Endothelial cell of umbilical vein (primary cell): ENCODE data around the gene SIPA1L3. TPM values are rescaled to one million over a fixed set of nuclear protein-coding genes. Genes with fewer than 3 reads are reported as not detected.

ENCODE experiments used
- BruUV-seq: library from RNA; stranded (reverse); fragments of 400-500 nt; replicated peaks from 2 replicates; lab custom pipeline; 2021; lab: Mats Ljungman, UMichigan
- CTCF ChIA-PET: fragments of 300-600, 350-600 bp; sonication (Branson Sonifier 250); formaldehyde crosslinking; loops from one replicate; lab custom pipeline; 2021; ENCODE audit warnings: antibody characterized with exemption, inconsistent platforms; lab: Charles Lee
- POLR2A ChIA-PET: fragments of 300-600, 350-600 bp; sonication (Branson Sonifier 250); formaldehyde crosslinking; loops from one replicate; lab custom pipeline; 2021; ENCODE audit warnings: antibody characterized with exemption, inconsistent platforms; lab: Charles Lee
- DNase-seq: peaks from one replicate; pipeline ENCODE4 v3.0.0-alpha.2; 2011; ENCODE audit warnings: low read depth, low spot score
- FAIRE-seq: peaks from 2 replicates; lab custom pipeline; 2011; peaks lifted over from hg19 to GRCh38; lab: Jason Lieb, UNC
- H2AFZ ChIP-seq: 2 replicates; pipeline ENCODE4 v1.6.0; 2012; ENCODE audit warnings: low read depth, low read length, control low read depth, inconsistent platforms
- H3K27ac ChIP-seq: 2 replicates; pipeline ENCODE4 v1.5.1; 2011; ENCODE audit warnings: low read depth, mild to moderate bottlenecking, control low read depth, low read length, moderate library complexity; ENCODE audit not compliant: insufficient read depth
- H3K27me3 ChIP-seq, 2 experiments: 2 replicates each; pipeline versions ENCODE4 v1.6.0 to v1.6.1; 2011; ENCODE audit warnings: low read length in 2 of 2, mixed read lengths in 1 of 2; ENCODE audit not compliant: control insufficient read depth in 2 of 2, insufficient read depth in 2 of 2
- H3K36me3 ChIP-seq, 2 experiments: 2 replicates in 1 of 2; 3 replicates in 1 of 2; pipeline ENCODE4 v1.5.1; 2011; ENCODE audit warnings: low read length in 2 of 2, mild to moderate bottlenecking in 1 of 2, moderate library complexity in 1 of 2; ENCODE audit not compliant: control insufficient read depth in 2 of 2, insufficient read depth in 2 of 2; ENCODE audit errors: extremely low read depth in 1 of 2
- H3K4me1 ChIP-seq: 3 replicates; pipeline ENCODE4 v1.5.1; 2011; ENCODE audit warnings: mild to moderate bottlenecking, low read length; ENCODE audit not compliant: control insufficient read depth, insufficient read depth; ENCODE audit errors: extremely low read depth
- H3K4me2 ChIP-seq: 2 replicates; pipeline ENCODE4 v1.6.1; 2011; ENCODE audit warnings: low read length, control low read depth, mixed read lengths; ENCODE audit not compliant: insufficient read depth
- H3K4me3 ChIP-seq, 3 experiments: fragments of 200-600 bp in 1 of 3; sonication (generic), shearing (Covaris generic) in 1 of 3; replicated peaks in 1 of 3; 2 replicates each; pipeline ENCODE4 v1.5.1; 2011 to 2016; ENCODE audit warnings: control low read depth in 3 of 3, low read length in 3 of 3, mild to moderate bottlenecking in 2 of 3, inconsistent platforms in 1 of 3, low read depth in 1 of 3, moderate library complexity in 1 of 3; ENCODE audit not compliant: insufficient read depth in 1 of 3
- H3K79me2 ChIP-seq: 2 replicates; pipeline ENCODE4 v1.6.0; 2012; ENCODE audit warnings: low read length, inconsistent platforms; ENCODE audit not compliant: control insufficient read depth, insufficient read depth
- H3K9ac ChIP-seq: replicated peaks from 2 replicates; pipeline ENCODE3; 2011; ENCODE audit warnings: low read length, control low read depth; ENCODE audit not compliant: insufficient read depth; ENCODE audit errors: extremely low read depth
- H3K9me1 ChIP-seq: replicated peaks from 3 replicates; pipeline ENCODE4 v1.6.0; 2011; ENCODE audit warnings: mild to moderate bottlenecking, low read length; ENCODE audit not compliant: control insufficient read depth, insufficient read depth; ENCODE audit errors: extremely low read depth
- H3K9me3 ChIP-seq: replicated peaks from 2 replicates; pipeline ENCODE4 v1.5.1; 2012; ENCODE audit warnings: low read length, inconsistent platforms; ENCODE audit not compliant: control insufficient read depth, insufficient read depth
- H4K20me1 ChIP-seq: replicated peaks from 2 replicates; pipeline ENCODE3; 2011; ENCODE audit warnings: mild to moderate bottlenecking, low read length; ENCODE audit not compliant: control insufficient read depth, insufficient read depth; ENCODE audit errors: extremely low read depth
- EZH2 ChIP-seq: IDR thresholded peaks from 2 replicates; pipeline ENCODE4 v1.6.1; 2012; ENCODE audit warnings: borderline replicate concordance, low read depth, mild to moderate bottlenecking, moderate library complexity, low read length, inconsistent platforms; ENCODE audit not compliant: severe bottlenecking
- FOS ChIP-seq: IDR thresholded peaks from 2 replicates; pipeline ENCODE4 v1.6.1; 2011; ENCODE audit warnings: mild to moderate bottlenecking, low read length, moderate library complexity, borderline replicate concordance; ENCODE audit not compliant: insufficient read depth
- JUN ChIP-seq: IDR thresholded peaks from 2 replicates; pipeline ENCODE4 v1.6.1; 2011; ENCODE audit warnings: borderline replicate concordance, low read depth; ENCODE audit not compliant: insufficient read length, insufficient read depth
- MYC ChIP-seq: IDR thresholded peaks from one replicate; pipeline ENCODE4 v1.6.1; 2011; ENCODE audit warnings: mild to moderate bottlenecking, low read depth, low read length
- POLR2A ChIP-seq: IDR thresholded peaks from 2 replicates; pipeline ENCODE4 v1.6.1; 2012; ENCODE audit warnings: low read depth, mild to moderate bottlenecking, control low read depth, low read length
- POLR2AphosphoS5 ChIP-seq: IDR thresholded peaks from 2 replicates; pipeline ENCODE4 v1.6.1; 2012; ENCODE audit warnings: low read depth, mild to moderate bottlenecking, control low read depth, low read length, moderate library complexity; ENCODE audit not compliant: insufficient read depth
- dilution Hi-C: fragments of 300-500 bp; cut with MboI; formaldehyde crosslinking; loops from one replicate; pipeline ENCODE4 v1.15.0; 2019; ENCODE audit warnings: low sequenced_read_pairs; ENCODE audit not compliant: extremely low pct_ligation_motif_present
- intact Hi-C: fragments of 100-400 bp; cut with micrococcal nuclease; formaldehyde crosslinking; loops from one replicate; pipeline ENCODE4 v1.10.0; 2022
- polyA plus RNA-seq, 4 experiments: library from polyadenylated mRNA; depleted of rRNA in 3 of 4; stranded (reverse) in 3 of 4; unstranded in 1 of 4; fragments of >200 nt; gene quantifications; 2 replicates each; pipeline versions ENCODE4 v1.2.1 to v1.2.3, GENCODE V29; 2011 to 2012; ENCODE audit warnings: missing spikeins in 1 of 4
- total RNA-seq: library from RNA; stranded (reverse); gene quantifications from 2 replicates; pipeline ENCODE4 v1.2.3, GENCODE V29; 2021
- TF ChIP-seq, protein P1 (sequence below), 2 donors: IDR thresholded peaks; 1 replicate in 1 of 2; 2 replicates in 1 of 2; pipeline ENCODE4 v1.5.1; 2011; ENCODE audit warnings: low read length in 2 of 2, mild to moderate bottlenecking in 2 of 2, moderate library complexity in 2 of 2, control low read depth in 1 of 2, inconsistent platforms in 1 of 2, low read depth in 1 of 2; ENCODE audit not compliant: insufficient read depth in 1 of 2; ENCODE audit errors: extremely low read depth in 1 of 2
- TF ChIP-seq, protein P2 (sequence below): IDR thresholded peaks from 2 replicates; pipeline ENCODE4 v1.6.1; 2011; ENCODE audit not compliant: insufficient read depth, insufficient read length

Gene SIPA1L3
- total and polyA plus RNA-seq, 2 donors (not counting 3 experiments of a cell fraction or from before 2014, with no cell fraction given) = 14.2 to 47.2 TPM

- Histone ChIP-seq H3K36me3 (no peaks in the 10 kb centered on the region), H3K4me1 (peaks cover 49% of the 10 kb centered on the region), H3K4me2 (peak overlapping the region; percentile 44), H3K9ac (peak overlapping the region; percentile 78), H3K9me3 (no peaks in the 10 kb centered on the region), H3K9me1 (no peaks in the 10 kb centered on the region), H3K27me3 (no peaks in the 10 kb centered on the region), H3K4me3 (no peak overlapping the region), H3K27ac (peak overlapping the region; percentile 92), H4K20me1 (no peaks in the 10 kb centered on the region), H2AFZ (no peak overlapping the region), H3K79me2 (peaks cover 34% of the 10 kb centered on the region)
- TF ChIP-seq POLR2A (no peak), JUN (no peak), MYC (no peak), FOS (no peak), EZH2 (no peak), POLR2AphosphoS5 (no peak)
- TF ChIP-seq, protein P1, sequence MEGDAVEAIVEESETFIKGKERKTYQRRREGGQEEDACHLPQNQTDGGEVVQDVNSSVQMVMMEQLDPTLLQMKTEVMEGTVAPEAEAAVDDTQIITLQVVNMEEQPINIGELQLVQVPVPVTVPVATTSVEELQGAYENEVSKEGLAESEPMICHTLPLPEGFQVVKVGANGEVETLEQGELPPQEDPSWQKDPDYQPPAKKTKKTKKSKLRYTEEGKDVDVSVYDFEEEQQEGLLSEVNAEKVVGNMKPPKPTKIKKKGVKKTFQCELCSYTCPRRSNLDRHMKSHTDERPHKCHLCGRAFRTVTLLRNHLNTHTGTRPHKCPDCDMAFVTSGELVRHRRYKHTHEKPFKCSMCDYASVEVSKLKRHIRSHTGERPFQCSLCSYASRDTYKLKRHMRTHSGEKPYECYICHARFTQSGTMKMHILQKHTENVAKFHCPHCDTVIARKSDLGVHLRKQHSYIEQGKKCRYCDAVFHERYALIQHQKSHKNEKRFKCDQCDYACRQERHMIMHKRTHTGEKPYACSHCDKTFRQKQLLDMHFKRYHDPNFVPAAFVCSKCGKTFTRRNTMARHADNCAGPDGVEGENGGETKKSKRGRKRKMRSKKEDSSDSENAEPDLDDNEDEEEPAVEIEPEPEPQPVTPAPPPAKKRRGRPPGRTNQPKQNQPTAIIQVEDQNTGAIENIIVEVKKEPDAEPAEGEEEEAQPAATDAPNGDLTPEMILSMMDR (IDR thresholded peaks at IDR 0.05; ENCODE audit: extremely low read depth in 1 of 2, insufficient read depth in 1 of 2, low read depth in 1 of 2, low read length in 2 of 2) = no peak
- TF ChIP-seq, protein P2, sequence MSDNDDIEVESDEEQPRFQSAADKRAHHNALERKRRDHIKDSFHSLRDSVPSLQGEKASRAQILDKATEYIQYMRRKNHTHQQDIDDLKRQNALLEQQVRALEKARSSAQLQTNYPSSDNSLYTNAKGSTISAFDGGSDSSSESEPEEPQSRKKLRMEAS = no peak
- ChIA-PET POLR2A (interaction anchor here (2.1 kb wide), 1 partner anchor 21 kb away, joined by 10 read pairs; no protein-coding TSS in a partner anchor), CTCF (interaction anchor here (0.6 to 2.2 kb wide), 2 partner anchors 9 to 121 kb away, joined by 3 to 12 read pairs; no protein-coding TSS in a partner anchor)
- FAIRE-seq (no peak), DNase-seq (no peak)
- TSS peak; percentile 87 for BruUV-seq
- dilution Hi-C loops = no loop called here
- intact Hi-C loops = loop anchor here (1.0 to 2.0 kb wide), 2 partner anchors 17 to 21 kb away; no protein-coding TSS in a partner anchor
Measured at GRCh38 chr19:38023671-38024541, 116.9 kb downstream of the SIPA1L3 start.
